ENCODE data around the gene SCGB1C1.

- TF ChIP-seq, protein P1, sequence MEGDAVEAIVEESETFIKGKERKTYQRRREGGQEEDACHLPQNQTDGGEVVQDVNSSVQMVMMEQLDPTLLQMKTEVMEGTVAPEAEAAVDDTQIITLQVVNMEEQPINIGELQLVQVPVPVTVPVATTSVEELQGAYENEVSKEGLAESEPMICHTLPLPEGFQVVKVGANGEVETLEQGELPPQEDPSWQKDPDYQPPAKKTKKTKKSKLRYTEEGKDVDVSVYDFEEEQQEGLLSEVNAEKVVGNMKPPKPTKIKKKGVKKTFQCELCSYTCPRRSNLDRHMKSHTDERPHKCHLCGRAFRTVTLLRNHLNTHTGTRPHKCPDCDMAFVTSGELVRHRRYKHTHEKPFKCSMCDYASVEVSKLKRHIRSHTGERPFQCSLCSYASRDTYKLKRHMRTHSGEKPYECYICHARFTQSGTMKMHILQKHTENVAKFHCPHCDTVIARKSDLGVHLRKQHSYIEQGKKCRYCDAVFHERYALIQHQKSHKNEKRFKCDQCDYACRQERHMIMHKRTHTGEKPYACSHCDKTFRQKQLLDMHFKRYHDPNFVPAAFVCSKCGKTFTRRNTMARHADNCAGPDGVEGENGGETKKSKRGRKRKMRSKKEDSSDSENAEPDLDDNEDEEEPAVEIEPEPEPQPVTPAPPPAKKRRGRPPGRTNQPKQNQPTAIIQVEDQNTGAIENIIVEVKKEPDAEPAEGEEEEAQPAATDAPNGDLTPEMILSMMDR (IDR thresholded peaks at IDR 0.05): no peak
- no peak for TF ChIP-seq POLR2A (IDR thresholded peaks at IDR 0.05)
Measured at GRCh38 chr11:224424-224823, 31.5 kb downstream of the SCGB1C1 start.

Measured in esophagus squamous epithelium (tissue), 4 donors.